GM10266 (cell line): ENCODE data around the gene ESR2.

ENCODE experiments used
- DNase-seq: peaks from one replicate; pipeline ENCODE4 v3.0.0; 2012; ENCODE audit errors: extremely low spot score
- CTCF ChIP-seq: IDR thresholded peaks from 2 replicates; pipeline ENCODE4 v1.5.1; 2012; ENCODE audit warnings: mild to moderate bottlenecking, low read depth; ENCODE audit not compliant: control insufficient read depth, insufficient read depth; ENCODE audit errors: missing control alignments

Gene ESR2

GRCh38 chr14:64117671-64118402 lies 176.3 kb downstream of the ESR2 start:
- no peak for DNase-seq
- TF ChIP-seq CTCF: no peak

- no peak for TF ChIP-seq CTCF
- DNase-seq: no peak
Measured at GRCh38 chr14:64115401-64115800, 178.8 kb downstream of the ESR2 start.

GRCh38 chr14:64114796-64115195 lies 179.4 kb downstream of the ESR2 start:
- no peak for TF ChIP-seq CTCF
- no peak for DNase-seq

GRCh38 chr14:64114166-64114565 lies 180.0 kb downstream of the ESR2 start:
- no peak for DNase-seq
- TF ChIP-seq CTCF: no peak

GRCh38 chr14:64112867-64113678 lies 181.1 kb downstream of the ESR2 start:
- no peak for TF ChIP-seq CTCF
- no peak for DNase-seq

- no peak for DNase-seq
- TF ChIP-seq CTCF: no peak
Measured at GRCh38 chr14:64110802-64111201, 183.4 kb downstream of the ESR2 start.
